Activated naive CD8-positive, alpha-beta T cell treated with anti-CD3 and anti-CD28 coated beads, Interleukin-2, amount 50 U/mL, for 24 hours (primary cell): ENCODE measurements around the gene TMSB10.
"Not testable (repeated sequence)": the region's sequence is repeated elsewhere in the genome, so short reads cannot be mapped to it uniquely, and the experiment has no call there.

ENCODE experiments used
- ATAC-seq: fragments of 150-1000 bp; cut with Tn5 transposase; one replicate; pipeline ENCODE4 v1.10.0; 2021
- DNase-seq: peaks from one replicate; pipeline ENCODE4 v3.0.0; 2021
- H3K27ac Mint-ChIP-seq: one replicate; pipeline ENCODE4 v1.8.0; 2021; ENCODE audit warnings: mild to moderate bottlenecking, mixed read lengths
- H3K27me3 Mint-ChIP-seq: one replicate; pipeline ENCODE4 v1.8.0; 2021; ENCODE audit warnings: mixed read lengths
- H3K36me3 Mint-ChIP-seq: one replicate; pipeline ENCODE4 v1.8.0; 2021; ENCODE audit warnings: low read depth, mixed read lengths
- H3K4me1 Mint-ChIP-seq: one replicate; pipeline ENCODE4 v1.8.0; 2021; ENCODE audit warnings: mixed read lengths
- H3K4me3 Mint-ChIP-seq: one replicate; pipeline ENCODE4 v1.8.0; 2021; ENCODE audit warnings: mild to moderate bottlenecking, moderate library complexity, mixed read lengths
- H3K9me3 Mint-ChIP-seq: one replicate; pipeline ENCODE4 v1.8.0; 2021; ENCODE audit warnings: mixed read lengths

The TMSB10 gene

DNA sequence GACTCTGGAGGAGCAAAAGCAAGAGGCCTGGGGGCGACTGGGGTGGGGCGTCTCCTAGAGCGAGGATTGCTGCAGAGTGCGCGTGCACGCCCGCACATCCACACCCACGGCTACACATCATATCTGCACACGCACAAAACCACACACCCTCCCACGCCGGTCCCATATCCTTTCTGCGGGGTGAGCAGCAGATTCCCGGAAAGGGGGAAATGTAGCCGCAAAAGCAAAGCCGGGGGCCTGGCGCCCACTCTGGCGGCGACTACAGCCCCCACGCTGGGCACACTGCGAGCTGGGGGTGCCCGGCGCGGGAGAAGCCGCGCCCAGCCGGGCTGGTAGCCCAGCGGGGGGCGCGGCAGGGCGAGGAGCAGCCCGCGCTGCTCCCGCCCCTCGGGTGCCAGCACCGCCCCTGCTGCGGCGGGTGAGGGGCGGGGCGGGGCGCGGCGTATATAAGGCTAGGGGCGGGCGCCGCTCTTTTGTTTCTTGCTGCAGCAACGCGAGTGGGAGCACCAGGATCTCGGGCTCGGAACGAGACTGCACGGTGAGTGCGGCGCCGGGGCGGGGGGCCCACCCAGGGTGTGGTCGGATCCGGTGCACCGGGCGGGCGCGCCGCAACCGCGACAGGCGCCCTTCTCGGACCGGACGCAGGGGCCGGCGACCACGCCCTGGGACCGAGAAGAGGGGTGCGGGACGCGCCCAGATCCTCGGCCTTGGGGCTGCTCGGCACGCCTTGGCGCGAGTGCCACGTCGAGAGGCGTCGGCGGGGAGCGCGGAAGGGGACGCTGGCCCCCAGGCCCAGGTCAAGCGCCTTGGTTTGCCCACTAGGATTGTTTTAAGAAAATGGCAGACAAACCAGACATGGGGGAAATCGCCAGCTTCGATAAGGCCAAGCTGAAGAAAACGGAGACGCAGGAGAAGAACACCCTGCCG lies at the start of gene TMSB10:
TSS of gene TMSB10 (plus strand) at position 476 of the 927 bp plus-strand sequence.
- peaks cover 18% of the 10 kb centered on the region for H3K9me3 Mint-ChIP-seq
- H3K4me1 Mint-ChIP-seq, result peaks cover 74% of the 10 kb centered on the region
- peak; percentile 64 for ATAC-seq
- no peaks in the 10 kb centered on the region for H3K27me3 Mint-ChIP-seq
- H3K36me3 Mint-ChIP-seq, result peaks cover 39% of the 10 kb centered on the region
- peak; percentile 90 for DNase-seq
- H3K27ac Mint-ChIP-seq, result peak within 1 kb of the TSS; percentile 94
- peak within 1 kb of the TSS; percentile 94 for H3K4me3 Mint-ChIP-seq

DNA sequence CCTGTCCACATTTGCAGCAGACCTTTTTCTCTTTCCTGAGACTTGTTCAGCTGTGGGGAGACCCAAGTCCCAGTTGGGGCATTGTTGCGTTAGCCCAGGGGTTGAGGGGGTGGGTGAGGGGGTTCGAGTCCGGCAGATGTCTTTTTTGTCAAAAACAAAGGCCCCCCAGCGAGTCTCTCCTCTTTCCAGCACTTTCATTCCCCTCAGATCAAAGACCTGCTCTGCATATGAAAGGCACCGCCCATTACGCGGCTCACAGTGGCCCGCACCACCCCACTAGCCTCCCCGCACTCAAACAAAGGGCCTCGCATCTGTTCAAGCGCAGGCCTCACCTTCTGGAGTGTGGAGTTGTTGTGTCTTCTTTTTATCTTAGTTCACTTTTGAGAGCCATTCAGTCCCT lies 49.7 kb upstream of the TMSB10 start:
- H3K36me3 Mint-ChIP-seq, result peaks cover 41% of the 10 kb centered on the region
- peak overlapping the region; percentile 84 for H3K27ac Mint-ChIP-seq
- peaks cover 12% of the 10 kb centered on the region for H3K9me3 Mint-ChIP-seq
- H3K27me3 Mint-ChIP-seq, result no peaks in the 10 kb centered on the region
- peaks cover 92% of the 10 kb centered on the region for H3K4me1 Mint-ChIP-seq
- no peak for DNase-seq
- H3K4me3 Mint-ChIP-seq, result peak overlapping the region; percentile 66
- no peak for ATAC-seq

GRCh38 chr2:84856787-84857186 lies 48.7 kb upstream of the TMSB10 start:
- Mint-ChIP-seq H3K27ac (peak overlapping the region; percentile 84), H3K4me3 (peak overlapping the region; percentile 66), H3K36me3 (peaks cover 37% of the 10 kb centered on the region), H3K4me1 (peaks cover 90% of the 10 kb centered on the region), H3K9me3 (peaks cover 12% of the 10 kb centered on the region), H3K27me3 (no peaks in the 10 kb centered on the region)
- ATAC-seq (peak; percentile 95), DNase-seq (no peak)

GRCh38 chr2:84857566-84857965 lies 47.9 kb upstream of the TMSB10 start:
- peak overlapping the region; percentile 84 for H3K27ac Mint-ChIP-seq
- H3K4me3 Mint-ChIP-seq, result no peak overlapping the region
- no peak for DNase-seq
- H3K27me3 Mint-ChIP-seq, result no peaks in the 10 kb centered on the region
- peaks cover 7% of the 10 kb centered on the region for H3K9me3 Mint-ChIP-seq
- H3K4me1 Mint-ChIP-seq, result peaks cover 90% of the 10 kb centered on the region
- ATAC-seq, result no peak
- H3K36me3 Mint-ChIP-seq, result peaks cover 29% of the 10 kb centered on the region

DNA sequence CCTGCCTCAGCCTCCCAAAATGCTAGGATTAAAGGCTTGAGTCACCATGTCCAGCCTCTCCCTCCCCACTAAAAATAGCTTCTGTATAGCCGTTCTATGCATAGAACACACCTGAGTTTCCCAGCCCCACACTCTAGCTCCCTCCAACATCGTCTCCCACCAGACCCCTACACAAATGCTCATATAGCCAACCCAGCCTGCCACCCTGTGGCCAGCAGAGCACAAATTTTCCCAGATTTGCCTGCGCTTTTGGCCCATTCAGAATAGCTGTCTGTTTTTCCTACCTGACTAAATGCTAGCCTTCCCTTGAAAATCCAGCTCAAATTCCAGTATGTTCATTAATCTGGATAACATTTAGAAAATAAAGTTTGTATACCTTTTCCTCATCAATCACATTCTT lies 47.3 kb upstream of the TMSB10 start:
- peaks cover 3% of the 10 kb centered on the region for H3K9me3 Mint-ChIP-seq
- no peaks in the 10 kb centered on the region for H3K27me3 Mint-ChIP-seq
- ATAC-seq, result no peak
- peaks cover 26% of the 10 kb centered on the region for H3K36me3 Mint-ChIP-seq
- peak overlapping the region; percentile 32 for H3K27ac Mint-ChIP-seq
- H3K4me3 Mint-ChIP-seq, result no peak overlapping the region
- peaks cover 90% of the 10 kb centered on the region for H3K4me1 Mint-ChIP-seq
- no peak for DNase-seq

DNA sequence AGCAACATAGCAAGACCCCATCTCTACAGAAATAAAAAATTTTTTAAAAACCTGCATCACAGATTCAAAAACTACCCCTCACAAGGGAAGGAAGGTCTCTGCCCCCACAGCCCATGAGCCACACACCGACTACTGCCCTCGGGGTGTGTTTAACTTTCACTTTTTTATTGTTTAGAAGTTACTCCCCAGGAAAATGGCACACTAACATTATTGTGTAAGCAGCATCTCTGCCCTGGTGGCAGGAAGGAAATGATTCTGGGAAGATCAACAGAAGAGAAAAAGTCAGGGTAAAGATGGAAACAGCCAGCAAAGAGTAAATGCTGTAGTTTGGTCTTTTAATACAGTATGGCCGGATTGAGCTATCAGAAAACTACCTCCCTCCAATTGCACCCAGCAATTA lies 46.5 kb upstream of the TMSB10 start:
- no peak for ATAC-seq
- H3K36me3 Mint-ChIP-seq, result peaks cover 25% of the 10 kb centered on the region
- H3K27ac Mint-ChIP-seq, result peak overlapping the region; percentile 50

GRCh38 chr2:84861539-84861938 lies 43.9 kb upstream of the TMSB10 start:
- peaks cover 90% of the 10 kb centered on the region for H3K4me1 Mint-ChIP-seq
- H3K27me3 Mint-ChIP-seq, result no peaks in the 10 kb centered on the region
- DNase-seq (no peak), ATAC-seq (no peak)
- H3K4me3 Mint-ChIP-seq, result no peak overlapping the region
- H3K36me3 Mint-ChIP-seq, result peaks cover 14% of the 10 kb centered on the region
- peak overlapping the region; percentile 84 for H3K27ac Mint-ChIP-seq
- H3K9me3 Mint-ChIP-seq, result no peaks in the 10 kb centered on the region

More for the DNA sequence above, 46.5 kb upstream of the TMSB10 start:
- Mint-ChIP-seq H3K9me3 (no peaks in the 10 kb centered on the region), H3K4me1 (peaks cover 89% of the 10 kb centered on the region), H3K27me3 (no peaks in the 10 kb centered on the region), H3K4me3 (peak overlapping the region; percentile 1)
- no peak for DNase-seq

DNA sequence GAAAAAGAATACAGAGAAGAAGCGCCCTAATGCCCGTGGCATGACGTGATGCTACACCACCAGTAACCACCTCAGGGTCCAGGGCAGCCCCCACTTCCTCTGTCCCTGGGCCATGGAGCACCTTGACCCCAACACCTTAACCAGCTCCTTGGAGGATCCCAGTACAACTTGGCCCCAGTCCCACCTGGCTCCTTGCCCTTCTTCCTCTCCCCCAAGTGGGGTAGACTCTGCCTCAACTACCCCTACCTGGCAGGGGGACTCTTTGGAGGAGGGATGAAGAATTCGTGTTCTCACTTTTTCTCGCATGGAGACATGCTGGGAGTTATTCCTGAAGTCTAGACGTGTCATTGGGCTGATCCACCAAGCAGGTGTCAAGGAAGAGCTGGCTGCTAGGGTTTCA lies 43.5 kb upstream of the TMSB10 start:
- peaks cover 90% of the 10 kb centered on the region for H3K4me1 Mint-ChIP-seq
- H3K4me3 Mint-ChIP-seq, result no peak overlapping the region
- H3K27ac Mint-ChIP-seq, result peak overlapping the region; percentile 84

GRCh38 chr2:84865181-84865783 lies 40.2 kb upstream of the TMSB10 start:
- ATAC-seq (no peak), DNase-seq (no peak)
- H3K9me3 Mint-ChIP-seq, result no peaks in the 10 kb centered on the region
- peak overlapping the region; percentile 59 for H3K27ac Mint-ChIP-seq
- peaks cover 24% of the 10 kb centered on the region for H3K36me3 Mint-ChIP-seq
- no peaks in the 10 kb centered on the region for H3K27me3 Mint-ChIP-seq
- peaks cover 82% of the 10 kb centered on the region for H3K4me1 Mint-ChIP-seq
- H3K4me3 Mint-ChIP-seq, result peak overlapping the region; percentile 9

More for the DNA sequence above, 43.5 kb upstream of the TMSB10 start:
- ATAC-seq, result no peak
- no peaks in the 10 kb centered on the region for H3K9me3 Mint-ChIP-seq
- H3K36me3 Mint-ChIP-seq, result peaks cover 11% of the 10 kb centered on the region
- no peak for DNase-seq
- no peaks in the 10 kb centered on the region for H3K27me3 Mint-ChIP-seq

DNA sequence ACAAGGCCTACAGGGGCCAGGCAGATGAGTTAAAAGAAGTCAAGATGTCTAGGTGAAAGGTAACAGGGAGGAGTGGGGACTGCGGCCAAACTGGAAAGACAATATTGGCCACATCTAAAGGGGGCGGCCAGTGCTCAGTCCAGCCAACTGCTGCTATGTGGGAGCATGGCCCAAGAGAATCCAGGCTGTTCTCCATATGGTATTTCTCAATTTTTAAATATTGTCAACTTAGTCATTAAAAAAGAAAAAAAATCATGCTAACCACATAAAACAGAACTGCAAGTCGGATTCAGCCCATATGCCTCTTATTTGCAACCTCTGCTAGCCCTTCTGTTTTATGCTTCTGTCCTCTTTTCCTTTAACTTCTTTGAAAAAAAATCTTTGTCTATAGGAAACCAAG lies 39.3 kb upstream of the TMSB10 start:
- Mint-ChIP-seq H3K4me1 (peaks cover 83% of the 10 kb centered on the region), H3K36me3 (peaks cover 28% of the 10 kb centered on the region), H3K27ac (peak overlapping the region; percentile 25), H3K4me3 (no peak overlapping the region), H3K9me3 (no peaks in the 10 kb centered on the region), H3K27me3 (no peaks in the 10 kb centered on the region)
- ATAC-seq (no peak), DNase-seq (no peak)

DNA sequence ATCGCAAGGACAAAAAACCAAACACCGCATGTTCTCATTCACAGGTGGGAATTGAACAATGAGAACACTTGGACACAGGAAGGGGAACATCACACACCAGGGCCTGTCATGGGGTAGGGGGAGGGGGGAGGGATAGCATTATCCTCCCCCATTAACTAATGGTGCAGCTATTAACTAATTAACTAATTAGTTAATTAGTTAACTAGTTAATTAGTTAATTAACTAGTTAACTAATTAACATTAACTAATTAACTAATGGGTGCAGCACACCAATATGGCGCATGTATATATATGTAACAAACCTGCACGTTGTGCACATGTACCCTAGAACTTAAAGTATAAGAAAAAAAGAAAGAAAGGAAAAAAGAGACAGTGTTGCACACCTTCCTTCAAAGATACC lies 37.1 kb upstream of the TMSB10 start:
- H3K4me1 Mint-ChIP-seq, result peaks cover 76% of the 10 kb centered on the region
- not testable (repeated sequence) for H3K9me3 Mint-ChIP-seq, H3K27ac Mint-ChIP-seq, H3K4me3 Mint-ChIP-seq, DNase-seq, ATAC-seq, H3K27me3 Mint-ChIP-seq
- peaks cover 30% of the 10 kb centered on the region for H3K36me3 Mint-ChIP-seq

DNA sequence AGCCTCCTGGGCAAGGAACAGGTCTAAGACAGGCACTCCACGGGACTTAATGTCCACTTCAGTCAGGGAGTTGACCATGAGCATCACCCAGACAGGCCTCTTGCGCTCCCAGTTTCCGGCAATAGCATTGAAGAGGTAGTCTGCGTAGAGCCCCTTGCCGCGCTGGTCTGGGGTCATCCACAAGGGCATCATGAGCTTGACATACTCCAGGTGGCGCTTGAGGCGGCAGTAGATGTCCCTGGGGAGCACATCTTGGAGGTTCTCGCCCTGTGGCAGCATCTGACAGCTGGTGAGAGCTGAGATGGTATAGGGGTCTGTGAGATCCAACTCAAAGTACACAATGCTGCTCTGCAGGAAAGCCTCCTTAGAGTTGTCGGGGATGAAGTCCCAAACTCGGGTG lies 35.1 kb upstream of the TMSB10 start:
- H3K27ac Mint-ChIP-seq, result peak overlapping the region; percentile 7
- H3K27me3 Mint-ChIP-seq, result no peaks in the 10 kb centered on the region
- DNase-seq (no peak), ATAC-seq (no peak)
- peaks cover 41% of the 10 kb centered on the region for H3K36me3 Mint-ChIP-seq
- H3K4me1 Mint-ChIP-seq, result peaks cover 79% of the 10 kb centered on the region
- no peaks in the 10 kb centered on the region for H3K9me3 Mint-ChIP-seq
- no peak overlapping the region for H3K4me3 Mint-ChIP-seq

- Mint-ChIP-seq H3K4me1 (peaks cover 80% of the 10 kb centered on the region), H3K27ac (peak overlapping the region; percentile 30), H3K36me3 (peaks cover 47% of the 10 kb centered on the region)
- ATAC-seq, H3K27me3 Mint-ChIP-seq, H3K9me3 Mint-ChIP-seq, H3K4me3 Mint-ChIP-seq, DNase-seq: not testable (repeated sequence)
Observed at GRCh38 chr2:84872691-84873090, 32.8 kb upstream of the TMSB10 start.

GRCh38 chr2:84873350-84873749 lies 32.1 kb upstream of the TMSB10 start:
- Mint-ChIP-seq H3K36me3 (peaks cover 43% of the 10 kb centered on the region), H3K27ac (peak overlapping the region; percentile 90)

More at GRCh38 chr2:84873350-84873749, 32.1 kb upstream of the TMSB10 start:
- H3K4me1 Mint-ChIP-seq, result peaks cover 82% of the 10 kb centered on the region
- DNase-seq, result no peak
- peak; percentile 63 for ATAC-seq
- H3K9me3 Mint-ChIP-seq, result no peaks in the 10 kb centered on the region
- no peaks in the 10 kb centered on the region for H3K27me3 Mint-ChIP-seq
- H3K4me3 Mint-ChIP-seq, result peak overlapping the region; percentile 27
